ENCODE data around the gene RNASEH1. TPM values are rescaled to one million over a fixed set of nuclear protein-coding genes. Genes with fewer than 3 reads are reported as not detected.

RNASEH1 gene
- total RNA-seq, 1 experiment from 2014 or later = 42.0 TPM

DNA sequence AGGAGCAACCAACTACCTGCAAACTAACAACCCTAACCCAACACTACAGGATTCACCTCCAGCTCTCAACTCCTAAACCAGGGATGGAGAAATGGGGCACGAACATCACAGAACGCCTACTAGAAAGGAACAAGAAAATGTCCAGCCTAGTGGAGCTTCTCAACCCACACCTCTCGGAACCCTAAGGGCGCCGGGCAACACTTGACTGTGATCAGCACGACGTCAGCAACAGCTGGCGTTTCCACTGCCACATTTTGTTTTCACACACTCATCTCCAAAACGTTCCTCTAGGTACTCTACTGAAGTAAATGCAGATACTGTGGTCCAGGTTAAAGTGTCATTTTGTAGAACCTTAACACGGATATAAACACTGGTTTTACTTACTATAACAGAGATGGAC is 4.2 kb downstream of the RNASEH1 start:
- no peak overlapping the region for H3K23ac ChIP-seq (ENCODE audit: insufficient read length, low read depth, low read length)

More for the DNA sequence above, 4.2 kb downstream of the RNASEH1 start:
- no peak for DNase-seq
- Histone ChIP-seq H3K27ac (ENCODE audit: insufficient read length, low read depth, low read length) (no peak overlapping the region), H3K27me3 (ENCODE audit: insufficient read depth, low read length) (no peaks in the 10 kb centered on the region), H2BK120ac (ENCODE audit: low read depth, low read length, poor library complexity, severe bottlenecking) (no peak overlapping the region), H3K23me2 (ENCODE audit: insufficient read length, low read depth, low read length, poor library complexity, severe bottlenecking) (peaks cover 4% of the 10 kb centered on the region), H3K14ac (ENCODE audit: insufficient read depth, low read length) (no peak overlapping the region), H2BK15ac (ENCODE audit: low read depth, low read length) (no peak overlapping the region), H4K91ac (ENCODE audit: insufficient read length, low read depth, low read length) (no peak overlapping the region), H3T11ph (ENCODE audit: low read length) (no peak overlapping the region), H4K5ac (ENCODE audit: insufficient read length, low read depth, low read length) (no peak overlapping the region), H3K79me1 (ENCODE audit: insufficient read depth, low read depth, low read length, poor library complexity, severe bottlenecking) (peaks cover 4% of the 10 kb centered on the region), H4K20me1 (ENCODE audit: control insufficient read depth, insufficient read depth, insufficient read length) (no peaks in the 10 kb centered on the region), H2AK5ac (ENCODE audit: insufficient read length, low read length) (no peak overlapping the region), H3K56ac (ENCODE audit: insufficient read length, low read depth, low read length) (no peak overlapping the region), H2AFZ (ENCODE audit: low read length) (no peak overlapping the region), H3K9me3 (ENCODE audit: control insufficient read depth, low read depth, low read length) (no peaks in the 10 kb centered on the region), H4K8ac (replicated peaks; ENCODE audit: insufficient read length, low read depth, low read length) (no peak overlapping the region), H3K79me2 (ENCODE audit: insufficient read depth, low read length) (peaks cover 8% of the 10 kb centered on the region; the same call in 1 of the 2 replicates), H3K4me2 (ENCODE audit: insufficient read depth, insufficient read length, low read length) (no peak overlapping the region), H2BK12ac (ENCODE audit: insufficient read length, low read depth, low read length) (no peak overlapping the region), H3K18ac (ENCODE audit: insufficient read length, low read depth, low read length) (no peak overlapping the region), H3K4me1 (ENCODE audit: insufficient read depth, low read length) (no peaks in the 10 kb centered on the region), H2BK5ac (ENCODE audit: insufficient read length, low read length) (no peak overlapping the region), H3K9ac (ENCODE audit: extremely low read depth, insufficient read length, low read length) (no peak overlapping the region), H2BK20ac (ENCODE audit: low read depth, low read length, poor library complexity, severe bottlenecking) (no peak overlapping the region), H3K4ac (ENCODE audit: low read depth, low read length) (no peak overlapping the region)
- WGBS (ENCODE audit: extremely low coverage, insufficient read length, low lambda C conversion rate) = no CpG with 5 or more reads among the region's 10 CpGs
- H3K4me1 Mint-ChIP-seq = peaks cover 3 to 7% of the 10 kb centered on the region in 2 experiments; a peak in 3 of 4 replicates
- no peak overlapping the region for H3K4me3 Mint-ChIP-seq
- H3K9me3 Mint-ChIP-seq = no peaks in the 10 kb centered on the region
- H3K27ac Mint-ChIP-seq = no peak overlapping the region
- no peaks in the 10 kb centered on the region for H3K27me3 Mint-ChIP-seq (ENCODE audit: low read depth)
- peaks cover 55 to 72% (median 70%) of the 10 kb centered on the region in 3 experiments for H3K36me3 Mint-ChIP-seq (ENCODE audit: insufficient read depth in 1 of 3, low read depth in 3 of 3)
- no peak for TF ChIP-seq CTCF (conservative IDR thresholded peaks at IDR 0.05)
